GM23248 (cell line): ENCODE results near the gene ZNF599. TPM values are rescaled to one million over a fixed set of nuclear protein-coding genes. Genes with fewer than 3 reads are reported as not detected.

Experiments
- DNase-seq: peaks from one replicate; pipeline ENCODE4 v3.0.0-alpha.2; 2015
- H2AFZ ChIP-seq: fragments of 200-600 bp; sonication (generic); 2 replicates; pipeline ENCODE4 v1.6.1; 2016; ENCODE audit warnings: antibody characterized with exemption
- H3F3A ChIP-seq: fragments of 200-600 bp; sonication (generic); 2 replicates; pipeline ENCODE4 v1.6.1; 2016; ENCODE audit warnings: mild to moderate bottlenecking, antibody characterized with exemption, mixed run types; ENCODE audit not compliant: insufficient read depth
- H3K27ac ChIP-seq: fragments of 200-600 bp; sonication (generic); 2 replicates; pipeline ENCODE4 v1.5.1; 2016; ENCODE audit warnings: mild to moderate bottlenecking
- H3K27me3 ChIP-seq: fragments of 200-600 bp; sonication (generic); replicated peaks from 2 replicates; pipeline ENCODE4 v1.6.1; 2016; ENCODE audit warnings: mild to moderate bottlenecking; ENCODE audit not compliant: insufficient read depth
- H3K36me3 ChIP-seq: fragments of 200-600 bp; sonication (generic); 2 replicates; pipeline ENCODE4 v1.6.1; 2016; ENCODE audit warnings: low read depth, mild to moderate bottlenecking
- H3K4me1 ChIP-seq: fragments of 200-600 bp; sonication (generic); 2 replicates; pipeline ENCODE4 v1.6.1; 2016; ENCODE audit warnings: mild to moderate bottlenecking; ENCODE audit not compliant: insufficient read depth
- H3K4me2 ChIP-seq: fragments of 200-600 bp; sonication (generic); one replicate; pipeline ENCODE4 v1.6.1; 2016; ENCODE audit warnings: mild to moderate bottlenecking; ENCODE audit not compliant: unreplicated experiment
- H3K4me3 ChIP-seq: fragments of 200-600 bp; sonication (generic); 2 replicates; pipeline ENCODE4 v1.5.1; 2016; ENCODE audit warnings: mild to moderate bottlenecking
- H3K79me2 ChIP-seq: fragments of 200-600 bp; sonication (generic); 2 replicates; pipeline ENCODE4 v1.6.1; 2016; ENCODE audit warnings: mild to moderate bottlenecking; ENCODE audit not compliant: insufficient read depth
- H3K9ac ChIP-seq: fragments of 200-600 bp; sonication (generic); 2 replicates; pipeline ENCODE4 v1.6.1; 2016; ENCODE audit warnings: mild to moderate bottlenecking
- H3K9me2 ChIP-seq: fragments of 200-600 bp; sonication (generic); 2 replicates; pipeline ENCODE4 v1.6.1; 2016; ENCODE audit warnings: mixed run types, mild to moderate bottlenecking, moderate library complexity; ENCODE audit not compliant: insufficient read depth
- H3K9me3 ChIP-seq: fragments of 200-600 bp; sonication (generic); one replicate; pipeline ENCODE4 v1.6.1; 2017; ENCODE audit warnings: low read depth
- H4K20me1 ChIP-seq: fragments of 200-600 bp; sonication (generic); 2 replicates; pipeline ENCODE4 v1.6.0; 2016; ENCODE audit not compliant: insufficient read depth
- EZH2 ChIP-seq: fragments of 200-600 bp; sonication (generic); IDR thresholded peaks from 2 replicates; pipeline ENCODE4 v1.6.1; 2018; ENCODE audit warnings: antibody characterized with exemption, mild to moderate bottlenecking; ENCODE audit not compliant: insufficient read depth, poor library complexity, severe bottlenecking
- EZH2phosphoT487 ChIP-seq: fragments of 200-600 bp; sonication (generic); IDR thresholded peaks from 2 replicates; pipeline ENCODE4 v1.6.1; 2018; ENCODE audit warnings: antibody characterized with exemption, moderate library complexity, mild to moderate bottlenecking, low read depth; ENCODE audit not compliant: insufficient read depth
- WGBS, 2 experiments: methylation state at CpG; one replicate each; pipeline ENCODE4 v1.1.6; 2015 to 2017; ENCODE audit warnings: low lambda C conversion rate in 2 of 2, low coverage in 1 of 2; ENCODE audit errors: missing lambda C conversion rate in 2 of 2; 5-methylcytosine and 5-hydroxymethylcytosine counted together
- in situ Hi-C: fragments of 300-500 bp; cut with MboI; formaldehyde crosslinking; loops from 2 replicates; pipeline ENCODE4 v1.15.0; 2020
- polyA plus RNA-seq: library from polyadenylated mRNA; unstranded; fragments of >200 nt; fragmentation: Nextera tagmentation; extraction: Ambion mirVana; gene quantifications from 2 replicates; pipeline ENCODE4 v1.2.1, GENCODE V29; 2016
- total RNA-seq: library from RNA; depleted of rRNA; stranded (reverse); fragments of >200 nt; shearing (Covaris generic); gene quantifications from 2 replicates; pipeline ENCODE4 v1.2.3, GENCODE V29; 2014; rRNA removed

The ZNF599 gene
- total RNA-seq (7.6 and 8.1 TPM in 2 replicates), polyA plus RNA-seq (7.2 and 7.8 TPM in 2 replicates)

GRCh38 chr19:34772697-34773554 lies at the start of gene ZNF599:
TSS of gene ZNF599 (minus strand) at chr19:34773215. CDS start at chr19:34772841, 374 bp downstream.
- Histone ChIP-seq H3K36me3 (peaks cover 12% of the 10 kb centered on the region), H3K4me3 (peak within 1 kb of the TSS; percentile 79), H3K27ac (peak within 1 kb of the TSS; percentile 74), H3K27me3 (no peaks in the 10 kb centered on the region), H4K20me1 (no peaks in the 10 kb centered on the region), H3K79me2 (peaks cover 27% of the 10 kb centered on the region), H3F3A (no peaks in the 10 kb centered on the region), H3K9me3 (no peaks in the 10 kb centered on the region), H2AFZ (peak within 1 kb of the TSS; percentile 91), H3K9ac (peak within 1 kb of the TSS; percentile 89), H3K4me1 (no peaks in the 10 kb centered on the region), H3K9me2 (no peaks in the 10 kb centered on the region), H3K4me2 (peak within 1 kb of the TSS; percentile 83)
- no peak for TF ChIP-seq EZH2
- TF ChIP-seq EZH2phosphoT487 = no peak
- WGBS, 2 experiments = 4% methylated on average over 62 to 69 of the region's 69 CpGs
- in situ Hi-C loops = no loop called here
- DNase-seq = peak; percentile 96

DNA sequence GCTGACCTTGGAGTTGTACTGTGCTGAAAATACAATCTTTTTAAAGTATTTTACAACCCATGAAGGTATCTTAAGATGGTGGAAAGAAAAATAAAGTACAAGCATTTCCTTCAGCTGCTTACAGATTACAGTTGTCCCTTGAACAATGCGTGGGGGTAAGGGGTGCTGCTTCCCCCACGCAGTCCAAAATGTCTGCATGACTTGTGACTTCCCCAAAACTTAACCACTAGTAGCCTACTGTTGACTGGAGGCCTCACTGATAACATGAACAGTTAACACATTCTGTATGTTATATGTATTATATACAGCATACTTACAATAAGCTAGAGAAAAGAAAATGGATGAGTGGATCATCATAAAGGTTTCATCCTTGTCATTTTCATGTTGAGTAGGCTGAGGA lies 45.3 kb upstream of the ZNF599 start:
- Histone ChIP-seq H3K9ac (no peak overlapping the region), H3K9me3 (no peaks in the 10 kb centered on the region), H2AFZ (no peak overlapping the region), H4K20me1 (no peaks in the 10 kb centered on the region), H3K9me2 (no peaks in the 10 kb centered on the region), H3K4me2 (no peak overlapping the region), H3K4me1 (no peaks in the 10 kb centered on the region), H3K36me3 (no peaks in the 10 kb centered on the region), H3K27ac (no peak overlapping the region), H3K27me3 (no peaks in the 10 kb centered on the region), H3K79me2 (no peaks in the 10 kb centered on the region), H3F3A (no peaks in the 10 kb centered on the region), H3K4me3 (no peak overlapping the region)
- WGBS, 2 experiments = 16 to 23% methylated on average over 2 of the region's 2 CpGs
- in situ Hi-C loops = no loop called here
- TF ChIP-seq EZH2 = no peak
- no peak for TF ChIP-seq EZH2phosphoT487
- DNase-seq = no peak

DNA sequence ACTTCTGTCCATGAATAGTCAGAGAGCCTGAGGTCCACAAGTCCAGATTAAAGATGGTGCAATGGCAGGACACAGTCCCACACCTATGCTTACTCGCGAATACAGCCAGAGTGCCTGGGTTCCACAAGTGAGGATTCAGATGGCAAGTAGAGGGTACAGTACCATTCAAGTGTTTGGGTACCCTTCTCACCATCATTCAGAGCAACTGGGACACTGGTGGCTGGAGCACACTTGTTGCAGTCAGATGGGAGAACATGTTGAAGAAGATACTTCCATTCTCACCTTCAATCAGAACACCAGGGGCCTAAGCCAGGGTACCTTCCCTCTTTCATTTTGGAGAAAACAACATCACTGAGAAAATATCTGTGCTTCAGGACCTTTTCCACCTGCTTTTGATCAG lies 43.7 kb upstream of the ZNF599 start:
- H4K20me1 ChIP-seq = no peaks in the 10 kb centered on the region
- H3K9ac ChIP-seq = no peak overlapping the region
- H3K27me3 ChIP-seq = no peaks in the 10 kb centered on the region
- H3K36me3 ChIP-seq = no peaks in the 10 kb centered on the region
- H3K9me2 ChIP-seq = no peaks in the 10 kb centered on the region
- DNase-seq = no peak
- H3K9me3 ChIP-seq = no peaks in the 10 kb centered on the region
- H2AFZ ChIP-seq = no peak overlapping the region
- no peak overlapping the region for H3K27ac ChIP-seq
- 68 to 82% methylated on average over 2 of the region's 2 CpGs for WGBS, 2 experiments
- H3K4me3 ChIP-seq = no peak overlapping the region
- in situ Hi-C loops = no loop called here
- no peak overlapping the region for H3K4me2 ChIP-seq
- H3K4me1 ChIP-seq = no peaks in the 10 kb centered on the region
- no peaks in the 10 kb centered on the region for H3F3A ChIP-seq
- H3K79me2 ChIP-seq = no peaks in the 10 kb centered on the region
- no peak for TF ChIP-seq EZH2phosphoT487
- TF ChIP-seq EZH2 = no peak

- Histone ChIP-seq H4K20me1 (no peaks in the 10 kb centered on the region), H3K9me2 (no peaks in the 10 kb centered on the region), H3K9ac (no peak overlapping the region), H3K4me1 (peaks cover 9% of the 10 kb centered on the region; the same call in 1 of the 2 replicates), H3F3A (0 out of 2 replicates have a peak, but pooled peaks cover 10% of the 10 kb centered on the region), H2AFZ (no peak overlapping the region), H3K4me2 (no peak overlapping the region), H3K27ac (no peak overlapping the region), H3K36me3 (no peaks in the 10 kb centered on the region), H3K79me2 (no peaks in the 10 kb centered on the region), H3K9me3 (no peaks in the 10 kb centered on the region), H3K27me3 (no peaks in the 10 kb centered on the region), H3K4me3 (no peak overlapping the region)
- DNase-seq = peak; percentile 73
- TF ChIP-seq EZH2 (no peak), EZH2phosphoT487 (no peak)
- in situ Hi-C loops = no loop called here
- WGBS, 2 experiments = 22 to 29% methylated on average over 3 of the region's 3 CpGs
These were observed 35.6 kb upstream of the ZNF599 start for GRCh38 chr19:34808566-34808965.
